Measurements from ENCODE around the gene IMMP2L.

The IMMP2L gene

DNA sequence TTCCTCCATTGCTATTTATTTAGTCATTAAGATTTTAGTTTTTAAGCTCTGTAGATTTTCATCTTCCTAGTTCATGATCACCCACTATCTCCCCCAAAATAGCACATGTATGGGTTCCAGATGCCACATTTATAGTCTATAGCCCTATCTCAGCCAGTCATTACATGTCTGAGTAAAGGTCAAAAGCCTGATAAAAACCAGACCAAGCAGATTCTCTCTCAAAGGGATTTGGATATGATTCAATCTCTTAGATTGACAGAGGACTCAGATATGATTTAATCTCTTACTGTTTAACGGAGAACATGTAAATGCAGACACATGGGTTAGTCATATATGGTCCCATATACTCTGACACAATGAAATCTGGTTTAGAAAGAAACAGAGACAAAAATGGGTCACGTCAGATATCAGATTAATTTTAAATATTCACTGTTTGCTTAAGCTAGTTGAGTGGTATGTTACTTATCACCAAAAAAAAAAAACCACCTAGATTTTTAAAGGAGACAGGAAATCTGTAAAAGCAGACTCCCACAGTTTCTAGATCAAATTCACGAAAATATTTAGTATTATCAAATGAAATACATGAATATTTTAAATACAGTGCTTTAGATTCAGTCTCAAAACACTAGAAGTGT lies 578.4 kb downstream of the IMMP2L start:
- H3K27ac Mint-ChIP-seq: no peak overlapping the region
- peaks cover 9% of the 10 kb centered on the region for H3K36me3 Mint-ChIP-seq (ENCODE audit: low read depth)
- no peaks in the 10 kb centered on the region for H3K27me3 Mint-ChIP-seq (ENCODE audit: low read depth)
- peaks cover 10% of the 10 kb centered on the region for H3K9me3 Mint-ChIP-seq
- no peak overlapping the region for H3K4me3 Mint-ChIP-seq
- H3K4me1 Mint-ChIP-seq (ENCODE audit: low read depth): peaks cover 14% of the 10 kb centered on the region

DNA sequence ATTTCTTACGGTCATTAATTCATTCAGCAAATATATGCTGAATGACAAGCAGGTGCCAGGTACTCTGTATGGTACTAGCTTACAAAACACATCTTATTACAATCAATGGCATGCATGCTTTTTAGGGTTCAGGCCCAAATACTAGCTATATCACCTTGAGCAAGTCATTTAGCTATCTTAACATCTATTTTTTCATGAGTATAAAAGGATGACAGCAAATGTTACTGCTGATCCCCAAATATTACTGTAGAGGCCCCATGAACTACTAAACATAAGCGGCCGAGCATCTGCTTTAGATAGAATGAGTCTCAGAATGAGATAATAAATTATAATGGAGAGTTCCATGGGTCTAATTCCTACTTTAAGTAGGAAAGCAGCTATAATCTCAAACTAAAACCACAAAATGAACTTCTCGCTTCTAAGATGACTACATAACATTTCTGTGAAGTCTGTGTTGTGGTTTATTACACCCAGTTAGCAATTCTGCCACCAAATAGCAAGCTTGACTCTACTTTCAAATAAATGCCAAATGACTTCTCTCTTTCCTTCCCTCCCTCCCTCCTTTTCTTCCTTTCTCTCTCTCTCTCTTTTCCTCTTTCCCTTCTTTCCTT lies 585.1 kb downstream of the IMMP2L start:
- peak overlapping the region; percentile 63 for H3K4me3 Mint-ChIP-seq
- peaks cover 11% of the 10 kb centered on the region for H3K9me3 Mint-ChIP-seq
- H3K27me3 Mint-ChIP-seq (ENCODE audit: low read depth): peaks cover 4% of the 10 kb centered on the region
- H3K36me3 Mint-ChIP-seq (ENCODE audit: low read depth): peaks cover 15% of the 10 kb centered on the region
- peaks cover 36% of the 10 kb centered on the region for H3K4me1 Mint-ChIP-seq (ENCODE audit: low read depth)
- H3K27ac Mint-ChIP-seq: peak overlapping the region; percentile 76

DNA sequence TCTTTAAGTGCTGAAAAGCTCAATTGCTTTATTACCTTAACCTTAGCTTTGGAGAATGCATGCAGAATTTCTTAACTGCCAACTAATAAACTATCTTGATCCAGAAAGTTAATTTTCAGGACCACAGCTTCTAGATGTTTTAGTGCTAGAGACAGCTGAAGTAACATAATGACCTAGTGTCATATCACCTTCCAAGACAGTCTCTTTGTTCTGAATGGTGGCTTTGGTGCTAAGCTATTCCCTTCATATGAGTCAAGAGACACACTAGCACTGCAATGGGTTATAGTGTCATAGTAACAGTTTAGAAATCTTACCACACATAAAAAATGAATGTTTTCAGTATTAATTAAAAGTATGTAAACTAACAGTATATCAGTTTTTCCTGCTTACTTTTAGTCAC lies 586.8 kb downstream of the IMMP2L start:
- H3K27me3 Mint-ChIP-seq (ENCODE audit: low read depth): peaks cover 4% of the 10 kb centered on the region
- H3K9me3 Mint-ChIP-seq: peaks cover 8% of the 10 kb centered on the region
- no peak overlapping the region for H3K27ac Mint-ChIP-seq
- H3K4me3 Mint-ChIP-seq: no peak overlapping the region
- peaks cover 13% of the 10 kb centered on the region for H3K36me3 Mint-ChIP-seq (ENCODE audit: low read depth)
- peaks cover 34% of the 10 kb centered on the region for H3K4me1 Mint-ChIP-seq (ENCODE audit: low read depth)

DNA sequence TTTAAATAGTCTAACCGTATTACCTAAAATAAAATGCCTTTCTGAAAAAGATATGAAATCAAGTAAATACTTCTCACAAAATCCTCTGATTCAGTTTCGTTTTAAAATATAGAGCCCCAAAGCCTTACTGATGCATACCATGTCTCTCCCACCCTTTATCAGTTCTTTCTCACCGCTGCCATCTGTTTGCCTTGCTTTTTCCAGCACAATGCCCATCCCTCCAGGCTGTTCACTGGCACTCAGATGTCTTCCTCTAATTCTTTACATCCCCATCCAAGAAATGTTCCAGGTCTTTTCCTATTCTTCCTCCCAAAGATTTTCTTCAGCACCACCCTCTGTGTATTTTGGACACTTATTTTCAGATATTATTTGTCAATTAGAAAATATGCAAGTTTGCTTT lies 587.9 kb downstream of the IMMP2L start:
- H3K9me3 Mint-ChIP-seq: peaks cover 7% of the 10 kb centered on the region
- peaks cover 4% of the 10 kb centered on the region for H3K27me3 Mint-ChIP-seq (ENCODE audit: low read depth)
- H3K27ac Mint-ChIP-seq: no peak overlapping the region
- peaks cover 33% of the 10 kb centered on the region for H3K4me1 Mint-ChIP-seq (ENCODE audit: low read depth)
- H3K36me3 Mint-ChIP-seq (ENCODE audit: low read depth): peaks cover 11% of the 10 kb centered on the region
- no peak overlapping the region for H3K4me3 Mint-ChIP-seq

DNA sequence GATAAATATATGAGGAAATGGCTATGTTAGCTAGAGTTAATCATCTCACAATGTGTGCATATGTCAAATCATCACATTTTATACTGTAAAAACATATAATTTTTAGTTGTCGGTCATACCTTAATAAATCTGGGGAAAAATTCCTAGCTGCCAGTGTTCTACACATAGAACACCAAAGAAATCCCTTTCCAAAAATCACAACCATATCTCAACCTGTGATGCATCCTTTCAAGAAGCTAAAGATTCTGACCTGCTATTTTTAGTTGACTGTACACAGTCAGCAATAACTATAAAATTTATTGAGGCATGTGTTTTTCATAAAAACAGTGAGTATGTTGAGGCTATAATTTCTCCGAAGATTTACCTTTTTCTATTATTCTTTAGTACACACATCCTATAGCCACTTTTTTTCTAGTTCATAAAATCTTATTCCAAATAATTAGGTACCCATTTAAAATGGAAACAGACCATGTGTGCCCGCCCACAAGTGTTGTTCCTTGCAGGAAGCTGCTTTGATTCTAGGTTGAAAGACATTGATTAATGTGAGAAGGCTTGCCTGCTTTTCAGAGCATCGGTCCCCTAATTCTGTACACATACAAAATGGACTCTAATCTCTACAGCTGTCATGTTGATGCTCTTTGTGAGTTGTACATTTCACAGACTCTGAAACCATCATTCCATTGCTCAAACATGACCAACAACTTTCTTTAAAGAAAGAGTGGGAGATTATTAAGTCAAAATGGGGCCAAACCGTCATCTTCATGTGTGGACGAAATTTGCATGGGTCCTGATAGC lies 588.9 kb downstream of the IMMP2L start:
- Mint-ChIP-seq H3K4me3 (no peak overlapping the region), H3K36me3 (ENCODE audit: low read depth) (peaks cover 8% of the 10 kb centered on the region), H3K27me3 (ENCODE audit: low read depth) (peaks cover 4% of the 10 kb centered on the region), H3K4me1 (ENCODE audit: low read depth) (peaks cover 30% of the 10 kb centered on the region), H3K27ac (no peak overlapping the region), H3K9me3 (peaks cover 4% of the 10 kb centered on the region)

DNA sequence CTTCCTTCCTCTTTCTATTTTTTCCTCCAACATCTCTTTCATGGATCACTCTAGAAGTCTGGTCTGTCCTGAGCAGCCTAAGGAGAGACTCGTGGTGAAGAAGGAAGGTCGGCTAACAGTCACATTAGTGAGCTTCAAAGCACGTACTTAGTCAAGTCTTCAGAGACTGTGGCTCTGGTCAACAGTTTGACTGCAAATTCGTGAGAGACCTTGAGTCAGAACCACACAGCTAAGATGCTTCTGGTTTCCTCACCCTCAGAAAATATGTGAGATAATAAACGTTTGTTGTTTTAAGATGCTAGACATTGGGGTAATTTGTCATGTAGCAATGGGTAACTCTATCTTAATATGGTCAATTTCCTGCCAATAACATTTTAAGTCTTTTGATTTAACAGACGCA lies 597.5 kb downstream of the IMMP2L start:
- Mint-ChIP-seq H3K36me3 (ENCODE audit: low read depth) (peaks cover 2% of the 10 kb centered on the region), H3K4me1 (ENCODE audit: low read depth) (peaks cover 4% of the 10 kb centered on the region), H3K27me3 (ENCODE audit: low read depth) (peaks cover 6% of the 10 kb centered on the region), H3K9me3 (no peaks in the 10 kb centered on the region), H3K4me3 (no peak overlapping the region), H3K27ac (no peak overlapping the region)

DNA sequence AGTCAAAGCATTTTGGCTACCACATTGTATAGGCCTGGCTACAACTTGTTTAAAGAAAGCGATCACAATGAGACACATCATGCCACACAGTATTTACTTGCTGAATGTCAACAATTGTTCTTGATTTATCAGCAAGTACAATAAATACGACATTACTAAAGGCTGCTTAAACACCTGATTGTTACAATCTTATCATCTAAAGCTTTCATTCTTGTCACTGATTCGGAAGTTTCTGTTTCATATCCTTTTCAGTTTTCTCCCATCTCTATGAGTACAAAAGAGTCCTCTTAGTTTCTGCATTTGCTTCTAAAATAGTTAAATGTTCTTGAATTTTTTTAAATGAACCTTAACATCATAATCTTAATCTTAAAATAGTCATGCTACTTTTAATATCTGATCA lies 599.5 kb downstream of the IMMP2L start:
- peaks cover 6% of the 10 kb centered on the region for H3K36me3 Mint-ChIP-seq (ENCODE audit: low read depth)
- peaks cover 8% of the 10 kb centered on the region for H3K4me1 Mint-ChIP-seq (ENCODE audit: low read depth)
- peaks cover 8% of the 10 kb centered on the region for H3K9me3 Mint-ChIP-seq
- H3K4me3 Mint-ChIP-seq: no peak overlapping the region
- H3K27me3 Mint-ChIP-seq (ENCODE audit: low read depth): peaks cover 6% of the 10 kb centered on the region
- no peak overlapping the region for H3K27ac Mint-ChIP-seq

DNA sequence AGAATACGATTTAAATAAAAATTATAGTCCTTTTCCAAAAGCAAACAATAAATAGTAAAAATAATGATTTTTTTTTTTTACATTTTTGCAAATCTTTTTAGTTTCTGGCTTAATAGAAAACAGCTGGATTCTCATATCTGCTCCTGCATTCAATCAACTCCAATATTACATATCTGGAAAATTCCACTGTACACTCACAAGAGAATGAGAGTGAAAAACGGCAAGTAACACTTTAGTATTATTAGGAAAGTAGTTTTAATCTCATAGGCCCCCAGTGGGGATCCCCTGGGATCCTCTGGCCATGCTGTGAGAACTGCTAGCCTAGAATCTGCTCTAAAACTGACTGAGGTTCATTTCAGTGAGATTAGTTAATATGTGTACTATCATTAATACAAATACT lies 599.9 kb downstream of the IMMP2L start:
- Mint-ChIP-seq H3K27ac (no peak overlapping the region), H3K4me1 (ENCODE audit: low read depth) (peaks cover 8% of the 10 kb centered on the region), H3K9me3 (peaks cover 13% of the 10 kb centered on the region), H3K4me3 (no peak overlapping the region), H3K36me3 (ENCODE audit: low read depth) (peaks cover 8% of the 10 kb centered on the region), H3K27me3 (ENCODE audit: low read depth) (peaks cover 6% of the 10 kb centered on the region)

DNA sequence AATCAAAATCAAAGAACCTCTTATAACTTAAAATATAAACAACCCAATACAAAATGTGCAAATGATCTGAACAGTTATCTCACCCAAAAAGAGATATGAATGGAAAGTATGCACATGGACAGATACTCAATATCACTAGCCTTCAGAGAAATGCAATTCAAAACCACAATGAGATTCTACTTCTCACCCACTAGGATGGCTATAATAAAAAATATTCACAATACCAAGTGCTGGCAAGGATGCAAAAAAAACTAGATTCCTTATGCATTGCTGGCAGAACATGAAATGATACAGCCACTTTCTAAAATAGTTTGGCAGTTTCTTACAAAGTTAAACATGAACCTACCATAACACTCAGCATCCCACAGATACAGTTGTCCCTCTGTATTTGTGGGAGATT lies 601.5 kb downstream of the IMMP2L start:
- Mint-ChIP-seq H3K27me3 (ENCODE audit: low read depth) (peaks cover 6% of the 10 kb centered on the region), H3K27ac (no peak overlapping the region), H3K9me3 (peaks cover 20% of the 10 kb centered on the region), H3K4me3 (no peak overlapping the region), H3K4me1 (ENCODE audit: low read depth) (peaks cover 8% of the 10 kb centered on the region), H3K36me3 (ENCODE audit: low read depth) (peaks cover 14% of the 10 kb centered on the region)

DNA sequence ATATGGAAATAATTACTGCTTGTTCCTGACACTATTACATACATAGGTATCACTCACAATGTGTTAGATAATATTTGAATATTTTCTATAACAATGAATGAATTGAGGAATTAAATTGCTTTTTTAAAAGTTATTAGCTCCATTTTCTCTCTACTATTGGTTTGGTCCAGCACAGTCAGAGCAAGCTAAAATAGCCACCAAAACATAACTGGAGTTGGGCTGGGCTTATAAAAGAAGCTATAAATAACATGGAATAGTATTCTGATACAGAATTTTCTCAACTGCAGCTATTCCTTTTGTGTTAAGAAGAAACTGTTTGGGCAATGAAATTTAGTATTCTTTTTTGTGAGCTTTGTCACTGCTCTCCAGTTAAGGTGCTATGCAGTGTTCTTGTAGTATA lies 614.0 kb downstream of the IMMP2L start:
- Mint-ChIP-seq H3K4me1 (ENCODE audit: low read depth) (peaks cover 9% of the 10 kb centered on the region), H3K36me3 (ENCODE audit: low read depth) (peaks cover 4% of the 10 kb centered on the region), H3K9me3 (peaks cover 6% of the 10 kb centered on the region), H3K27ac (no peak overlapping the region), H3K27me3 (ENCODE audit: low read depth) (no peaks in the 10 kb centered on the region), H3K4me3 (no peak overlapping the region)

DNA sequence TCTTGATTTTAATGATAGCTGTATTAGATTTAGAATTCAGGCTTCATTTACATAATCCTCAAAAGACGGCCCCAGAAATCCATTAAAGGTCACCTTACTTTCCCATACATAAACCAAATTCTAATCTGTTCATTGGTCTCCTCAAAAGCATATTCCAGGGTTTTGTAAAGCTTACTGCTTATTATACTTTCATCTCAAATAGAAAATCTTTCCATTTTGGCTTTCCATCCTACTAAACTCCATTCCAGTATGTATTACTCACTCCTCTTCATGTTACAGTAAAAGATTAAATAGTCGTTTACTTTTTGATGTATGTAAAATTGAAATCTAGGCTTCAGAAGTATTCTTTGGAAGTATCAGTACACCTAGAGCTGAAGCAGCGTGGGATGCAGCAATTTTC lies 614.9 kb downstream of the IMMP2L start:
- Mint-ChIP-seq H3K27ac (no peak overlapping the region), H3K4me1 (ENCODE audit: low read depth) (peaks cover 9% of the 10 kb centered on the region), H3K27me3 (ENCODE audit: low read depth) (no peaks in the 10 kb centered on the region), H3K9me3 (peaks cover 6% of the 10 kb centered on the region), H3K4me3 (no peak overlapping the region), H3K36me3 (ENCODE audit: low read depth) (peaks cover 4% of the 10 kb centered on the region)

DNA sequence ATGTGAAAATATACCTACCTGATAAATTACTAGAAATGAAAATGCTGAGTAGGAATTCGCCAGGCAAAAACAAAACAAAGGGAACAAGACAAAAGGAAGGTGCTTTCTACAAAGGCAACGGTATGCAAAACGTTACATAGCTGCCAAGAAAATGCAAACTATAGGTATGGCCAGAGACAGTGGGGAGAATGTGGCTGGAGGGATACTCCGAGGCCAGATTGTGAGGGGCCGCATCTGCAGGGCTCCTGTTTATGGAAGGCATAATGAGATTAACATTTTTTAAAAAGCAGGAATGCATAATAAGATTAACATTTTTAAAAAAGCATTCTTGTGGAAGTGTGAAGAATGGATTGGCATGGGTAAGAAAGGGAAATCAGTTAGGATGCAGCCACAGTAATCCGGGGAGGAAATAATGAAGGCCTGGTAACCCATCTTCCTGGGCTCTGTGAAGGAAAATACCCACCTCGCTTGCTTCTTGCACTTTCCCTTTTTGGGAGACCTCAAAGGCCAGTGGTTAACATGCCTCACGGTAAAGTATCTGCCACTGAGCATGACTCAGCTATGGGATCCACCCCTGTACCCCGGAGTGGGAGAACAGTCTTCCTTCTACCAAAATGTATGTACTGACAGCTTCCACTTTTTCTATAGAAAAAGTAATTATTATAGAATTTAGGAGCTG lies 617.2 kb downstream of the IMMP2L start:
- Mint-ChIP-seq H3K9me3 (peaks cover 1% of the 10 kb centered on the region), H3K36me3 (ENCODE audit: low read depth) (peaks cover 4% of the 10 kb centered on the region), H3K27me3 (ENCODE audit: low read depth) (no peaks in the 10 kb centered on the region), H3K4me1 (ENCODE audit: low read depth) (peaks cover 9% of the 10 kb centered on the region), H3K27ac (no peak overlapping the region), H3K4me3 (no peak overlapping the region)

DNA sequence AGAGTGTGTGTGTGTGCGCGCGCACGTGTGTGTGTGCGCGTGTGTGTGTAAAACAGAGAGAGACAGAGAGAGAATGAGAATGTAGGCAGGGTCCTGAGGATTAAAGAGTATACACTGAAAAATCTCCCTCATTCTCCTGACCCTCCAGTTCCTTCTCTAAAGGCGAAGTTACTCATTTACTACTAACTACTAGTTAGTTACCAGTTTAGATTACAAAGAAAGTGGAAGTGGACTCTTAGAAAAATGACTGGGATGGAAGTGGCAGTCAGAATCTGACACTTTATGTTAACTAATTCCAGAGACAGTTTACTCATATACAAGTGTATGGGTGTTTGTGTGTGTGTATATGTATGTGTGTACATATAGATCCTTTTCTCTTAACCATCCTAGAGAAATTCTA lies 617.8 kb downstream of the IMMP2L start:
- H3K4me3 Mint-ChIP-seq: no peak overlapping the region

DNA sequence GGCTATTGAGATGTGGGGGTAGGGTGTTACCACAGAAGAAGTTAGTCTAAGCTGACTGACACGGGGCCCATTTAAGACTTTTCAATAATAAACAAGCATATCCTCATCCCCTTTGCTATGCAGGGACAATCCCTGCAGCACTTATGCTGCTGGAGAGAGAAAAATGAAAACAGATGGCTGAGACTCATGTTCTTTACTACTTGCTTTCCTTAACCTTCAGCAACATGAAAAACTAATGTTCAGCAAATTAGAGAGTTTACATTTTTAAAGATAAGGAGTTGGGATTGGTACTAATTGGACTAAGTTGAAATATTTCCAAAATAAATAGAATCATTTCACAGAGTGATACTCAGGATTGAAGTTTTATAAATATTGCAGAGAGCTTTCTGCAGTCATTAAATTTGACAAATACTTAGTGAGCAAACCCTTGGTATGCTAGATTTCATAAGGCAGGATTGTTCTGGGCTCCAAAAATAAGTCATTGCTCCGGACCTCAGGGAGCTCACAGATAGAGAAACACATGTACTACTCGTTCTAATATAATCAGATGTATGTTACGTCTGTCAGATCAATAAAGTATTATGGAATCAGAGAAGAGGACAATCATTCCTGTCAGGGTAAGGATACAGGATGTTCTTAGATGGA lies 618.5 kb downstream of the IMMP2L start:
- Mint-ChIP-seq H3K27ac (no peak overlapping the region), H3K27me3 (ENCODE audit: low read depth) (no peaks in the 10 kb centered on the region), H3K4me1 (ENCODE audit: low read depth) (peaks cover 6% of the 10 kb centered on the region), H3K36me3 (ENCODE audit: low read depth) (peaks cover 3% of the 10 kb centered on the region), H3K4me3 (no peak overlapping the region), H3K9me3 (no peaks in the 10 kb centered on the region)

More for the DNA sequence above, 617.8 kb downstream of the IMMP2L start:
- Mint-ChIP-seq H3K9me3 (no peaks in the 10 kb centered on the region), H3K27ac (no peak overlapping the region), H3K36me3 (ENCODE audit: low read depth) (peaks cover 4% of the 10 kb centered on the region), H3K4me1 (ENCODE audit: low read depth) (peaks cover 6% of the 10 kb centered on the region), H3K27me3 (ENCODE audit: low read depth) (no peaks in the 10 kb centered on the region)
